Activated T-helper 1 cell treated with anti-CD3 and anti-CD28 coated beads, Interleukin-2, amount 50 U/mL, for 16 hours (primary cell): ENCODE data around the gene ADAMTS10.
"Not testable (repeated sequence)": the region's sequence is repeated elsewhere in the genome, so short reads cannot be mapped to it uniquely, and the experiment has no call there.

Experiments
- DNase-seq, 2 donors: peaks; one replicate each; pipeline ENCODE4 v3.0.0-alpha.2; 2020; ENCODE audit warnings: low read depth in 1 of 2, low spot score in 1 of 2

The ADAMTS10 gene

DNA sequence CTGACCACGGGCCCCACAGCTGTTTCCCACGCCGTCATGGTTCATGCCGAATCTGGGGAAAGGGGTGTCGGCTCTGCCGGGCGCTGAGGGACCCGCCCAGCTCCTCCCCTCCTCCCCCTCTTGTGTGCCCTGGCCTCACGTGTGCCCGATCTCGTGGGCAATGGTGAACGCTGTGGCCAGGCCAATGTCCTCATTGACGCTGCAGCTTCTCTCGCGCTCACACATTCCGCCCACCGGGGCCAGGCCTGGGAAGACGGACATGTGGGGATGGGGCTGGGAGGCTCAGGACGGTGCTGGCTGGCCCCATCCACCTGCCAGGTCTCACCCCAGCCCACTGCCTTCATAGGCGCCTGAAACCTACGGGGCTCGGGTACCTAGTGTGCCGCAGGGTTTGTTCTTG lies 14.3 kb downstream of the ADAMTS10 start:
- DNase-seq: no peak

GRCh38 chr19:8595651-8596050 lies 14.9 kb downstream of the ADAMTS10 start:
- DNase-seq: no peak

GRCh38 chr19:8593931-8594330 lies 16.6 kb downstream of the ADAMTS10 start:
- DNase-seq: no peak

DNA sequence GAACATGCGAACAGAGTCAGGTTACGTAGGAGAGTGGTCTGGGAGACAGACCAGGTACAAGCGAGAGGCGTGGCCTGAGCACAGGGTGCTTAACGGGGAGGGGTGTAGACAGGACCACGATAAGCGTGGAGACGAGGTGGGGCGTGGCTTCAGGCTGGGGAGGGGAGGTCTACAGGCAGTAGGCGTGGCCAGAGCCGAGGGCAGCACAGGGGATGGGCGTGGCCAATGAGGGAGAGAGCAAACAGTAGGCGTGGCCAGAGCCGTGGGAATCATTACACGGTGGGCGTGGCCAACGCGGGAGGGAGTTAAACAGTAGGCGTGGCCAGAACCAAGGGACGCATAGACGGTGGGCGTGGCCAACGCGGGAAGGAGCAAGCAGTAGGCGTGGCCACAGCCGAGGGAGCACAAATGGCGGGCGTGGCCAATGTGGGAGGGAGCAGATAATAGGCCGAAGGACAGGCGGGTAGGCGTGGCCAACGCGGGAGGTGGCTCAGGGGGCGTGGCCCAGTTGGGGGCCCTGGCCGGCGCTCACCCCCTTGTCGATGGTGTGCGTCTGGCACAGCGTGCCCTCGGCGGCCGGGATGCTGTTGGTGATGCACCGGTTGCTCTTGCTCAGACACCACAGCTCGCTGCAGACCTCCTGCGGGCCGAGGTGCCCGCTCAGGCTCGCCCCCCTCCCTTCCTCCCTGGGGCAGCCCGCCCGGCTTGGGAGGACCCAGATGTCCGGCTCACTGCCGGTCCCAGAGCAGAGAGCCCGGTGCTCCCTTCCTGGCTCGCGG lies 18.1 kb downstream of the ADAMTS10 start:
- peak; percentile 84 to 91 for DNase-seq

DNA sequence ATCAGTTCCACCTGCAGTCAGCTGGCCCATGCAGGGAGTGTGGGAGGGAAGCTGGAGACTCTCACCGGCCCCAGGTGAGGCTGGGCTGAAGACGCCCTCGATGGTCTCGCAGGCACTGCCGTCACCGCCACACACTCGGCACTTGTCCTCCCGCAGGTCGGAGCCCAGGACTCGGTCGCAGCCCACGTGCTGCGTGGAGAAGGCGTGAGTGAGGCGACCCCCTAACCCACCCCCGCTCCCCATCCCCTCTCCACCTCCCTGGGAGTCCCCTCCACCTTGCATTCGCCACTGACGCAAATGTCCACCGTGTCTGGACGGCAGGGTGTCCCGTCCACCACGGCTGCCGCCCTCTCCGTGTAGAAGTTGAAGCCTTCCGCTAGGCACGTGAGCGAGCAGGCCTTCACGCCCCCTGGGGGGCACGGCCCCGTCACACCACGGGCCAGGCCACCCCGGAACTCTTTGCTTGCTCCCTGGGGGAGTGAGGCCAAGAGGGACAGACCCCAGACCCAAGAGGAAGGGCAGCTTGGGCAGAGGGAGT lies 21.3 kb downstream of the ADAMTS10 start:
- no peak for DNase-seq

DNA sequence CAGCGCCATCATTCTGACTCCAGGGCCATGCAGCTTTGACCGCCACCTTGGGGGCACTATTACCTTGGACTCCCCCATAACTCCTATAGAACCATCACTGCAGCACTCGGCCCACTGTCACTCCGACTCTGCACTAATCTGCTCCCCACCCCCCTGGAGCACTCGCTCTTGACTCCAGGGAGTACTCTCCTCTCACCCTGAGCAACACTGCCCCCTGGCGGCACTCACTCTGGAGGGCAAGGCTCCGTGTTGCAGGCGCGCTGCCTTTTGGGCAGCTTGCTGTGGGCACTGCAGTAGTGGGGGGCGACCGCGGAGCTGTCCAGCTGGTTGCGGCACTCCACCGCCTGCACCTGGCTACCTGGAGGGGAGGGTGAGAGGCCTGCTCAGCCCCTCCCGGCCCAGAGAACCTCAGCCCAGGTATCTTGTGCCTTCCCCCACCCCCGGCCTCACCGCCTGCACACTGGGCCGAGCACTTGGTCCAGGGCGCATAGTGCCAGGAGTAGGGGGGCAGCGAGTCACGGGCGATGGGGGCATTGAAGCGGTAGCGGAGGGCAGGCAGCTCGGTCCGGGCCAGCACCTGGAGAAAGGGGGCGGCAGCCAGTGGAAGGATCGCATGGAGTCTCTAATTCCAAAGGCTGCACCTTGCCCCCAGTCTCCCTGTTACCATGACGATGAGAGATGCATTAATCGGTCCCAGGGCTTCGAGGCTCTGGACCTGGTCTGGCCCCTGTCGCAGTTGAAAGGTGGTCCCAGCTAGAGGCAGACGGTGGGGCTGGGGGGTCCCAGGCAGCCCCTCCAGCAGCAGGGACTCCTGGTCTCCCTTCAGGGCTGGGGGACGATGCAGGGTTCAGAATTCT lies 24.4 kb downstream of the ADAMTS10 start:
- DNase-seq: peak; percentile 34 to 54

DNA sequence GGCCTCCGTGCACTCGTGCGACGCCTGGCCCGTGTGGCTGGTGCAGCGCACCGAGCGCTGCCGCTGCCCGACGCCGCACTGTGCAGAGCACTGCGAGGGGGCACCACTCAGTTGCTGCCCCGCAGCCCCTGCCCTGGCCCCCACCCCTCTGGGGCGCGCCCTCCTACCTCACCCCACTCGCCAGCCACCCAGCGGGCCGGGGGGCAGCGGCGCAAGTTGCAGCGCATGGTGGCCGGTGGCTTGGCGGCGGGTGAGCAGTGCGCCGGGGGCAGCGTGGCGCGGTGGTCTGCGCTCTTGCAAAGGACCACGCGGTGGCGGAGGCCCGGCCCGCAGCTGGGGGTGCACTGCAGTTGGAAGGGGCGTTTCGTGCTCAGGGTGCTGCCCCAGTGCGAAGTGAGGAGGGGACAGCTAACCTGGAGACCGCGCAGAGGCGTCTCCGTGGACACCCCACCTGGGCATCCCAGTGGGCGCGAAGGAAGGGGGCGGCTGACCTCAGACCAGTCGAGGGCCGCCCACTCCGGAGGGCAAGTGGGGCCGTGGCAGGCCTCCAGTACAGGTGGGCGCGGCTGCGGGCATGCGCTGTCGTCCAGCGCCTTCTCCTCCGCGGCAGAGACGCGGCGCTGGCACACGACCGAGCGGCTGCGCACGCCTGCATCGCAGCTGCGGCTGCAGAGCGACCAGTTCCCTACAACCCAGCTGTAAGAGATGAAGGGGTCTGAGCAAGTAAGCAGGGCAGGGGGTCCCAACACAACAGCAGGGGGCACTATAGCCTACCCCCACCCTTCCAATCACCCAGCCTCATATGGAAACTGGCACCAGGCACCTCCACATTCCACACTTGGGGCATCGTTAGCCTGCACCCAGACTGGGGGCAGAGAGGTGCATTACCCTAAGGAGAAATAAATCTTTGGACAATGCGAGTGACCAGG lies 25.3 kb downstream of the ADAMTS10 start:
- no peak for DNase-seq

DNA sequence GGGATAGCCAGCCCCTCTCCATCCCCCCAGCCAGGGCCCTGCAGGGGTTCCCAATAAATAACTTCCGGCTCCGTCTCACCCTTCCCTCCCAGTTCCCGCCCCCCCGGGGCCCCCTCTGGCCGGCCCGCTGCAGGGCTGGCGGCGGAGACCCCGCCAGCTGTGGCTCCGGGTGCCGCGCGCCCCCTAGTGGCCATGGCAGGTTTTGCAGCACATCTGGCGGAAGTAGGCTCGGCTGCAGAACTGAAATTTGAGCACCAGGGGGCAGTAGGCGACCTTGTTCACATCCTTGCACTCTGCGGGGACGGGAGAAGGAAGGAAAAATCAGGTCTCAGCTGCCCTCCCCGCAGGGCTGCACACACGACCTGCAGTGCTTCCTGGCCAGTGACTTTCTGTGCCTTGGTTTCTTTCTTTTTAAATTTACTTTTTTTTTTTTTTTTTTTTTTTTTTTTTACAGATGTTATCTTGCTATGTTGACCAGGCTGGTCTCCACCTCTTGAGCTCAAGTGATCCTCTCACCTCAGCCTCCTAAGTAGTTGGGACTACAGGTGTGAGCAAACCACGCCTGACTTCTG lies 29.7 kb downstream of the ADAMTS10 start:
- peak; percentile 78 to 79 for DNase-seq

DNA sequence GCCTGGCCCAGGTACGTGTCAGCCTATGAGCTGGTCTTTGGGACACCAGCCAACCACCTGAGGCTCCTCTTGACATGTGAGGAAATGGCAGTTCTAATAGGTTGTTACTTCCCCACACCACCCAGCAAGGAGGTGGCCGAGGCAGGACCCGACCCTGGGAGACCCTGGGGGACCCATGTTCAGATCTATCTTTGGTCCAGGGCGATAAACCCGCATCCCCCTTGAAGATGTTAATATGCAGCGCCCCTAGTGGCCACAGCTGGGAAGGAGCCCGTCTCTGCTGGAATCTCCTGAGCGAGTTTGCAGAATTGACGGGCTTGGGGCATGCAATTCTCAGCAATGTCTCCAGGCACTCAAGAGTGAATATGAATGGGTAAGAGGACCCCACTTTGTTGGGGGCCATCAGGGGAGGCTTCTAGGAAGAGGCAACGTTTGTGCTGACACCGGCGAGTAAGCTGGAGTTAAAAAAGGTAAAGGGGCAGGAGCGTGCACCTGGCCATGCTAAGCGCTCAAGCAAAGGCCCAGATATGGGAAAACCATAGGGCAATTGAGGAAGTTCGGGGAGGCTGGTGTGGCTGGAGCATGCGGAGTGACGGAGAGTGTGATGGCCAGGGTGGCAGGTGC lies 31.8 kb downstream of the ADAMTS10 start:
- DNase-seq: peak; percentile 68 to 80

GRCh38 chr19:8577741-8578140 lies 32.8 kb downstream of the ADAMTS10 start:
- DNase-seq: no peak

- DNase-seq: no peak
These were observed 33.3 kb downstream of the ADAMTS10 start, which contains the start of gene MYO1F for GRCh38 chr19:8577247-8577646. Gene MYO1F (minus strand): TSS chr19:8577442. CDS start chr19:8577309, 133 bp downstream.

DNA sequence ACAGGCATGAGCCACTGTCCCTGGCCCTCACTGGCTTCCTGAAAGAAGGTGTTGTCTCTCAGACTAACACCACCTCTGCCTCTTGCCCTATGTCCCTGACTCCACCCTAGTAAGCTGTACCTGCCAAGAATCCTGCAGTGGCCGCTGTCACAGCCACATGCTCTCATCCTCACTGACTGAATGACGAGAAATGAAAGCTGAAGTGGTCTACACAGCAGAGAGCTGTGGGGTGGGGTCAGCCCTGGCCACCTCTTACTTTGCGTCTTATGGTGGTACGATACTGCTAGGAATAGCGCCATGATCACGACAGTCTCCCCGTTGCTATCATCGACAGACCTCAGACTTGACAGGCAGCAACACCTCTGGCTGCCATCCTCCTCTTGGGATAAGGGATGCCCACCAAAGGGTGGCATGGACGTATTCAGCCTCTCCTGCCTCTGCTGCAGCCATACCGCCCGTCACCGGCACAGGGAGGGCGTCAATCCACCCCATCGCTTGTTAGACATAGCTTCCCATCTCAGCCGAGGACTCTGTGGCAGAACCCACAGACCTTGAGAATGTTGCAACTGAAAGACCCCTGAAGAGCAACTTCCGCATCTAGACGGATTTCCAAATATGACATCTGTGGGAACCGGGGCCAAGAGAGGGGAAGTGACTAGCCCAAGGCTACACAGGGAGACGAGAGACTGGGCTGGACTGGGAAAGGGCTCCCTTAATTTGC lies 34.1 kb downstream of the ADAMTS10 start:
- DNase-seq: no peak

- DNase-seq: peak in 1 of 2 donors; percentile 31
These were observed 35.0 kb downstream of the ADAMTS10 start for GRCh38 chr19:8575467-8575997.

- not testable (repeated sequence) for DNase-seq
These were observed 35.9 kb downstream of the ADAMTS10 start for GRCh38 chr19:8574619-8574922.

DNA sequence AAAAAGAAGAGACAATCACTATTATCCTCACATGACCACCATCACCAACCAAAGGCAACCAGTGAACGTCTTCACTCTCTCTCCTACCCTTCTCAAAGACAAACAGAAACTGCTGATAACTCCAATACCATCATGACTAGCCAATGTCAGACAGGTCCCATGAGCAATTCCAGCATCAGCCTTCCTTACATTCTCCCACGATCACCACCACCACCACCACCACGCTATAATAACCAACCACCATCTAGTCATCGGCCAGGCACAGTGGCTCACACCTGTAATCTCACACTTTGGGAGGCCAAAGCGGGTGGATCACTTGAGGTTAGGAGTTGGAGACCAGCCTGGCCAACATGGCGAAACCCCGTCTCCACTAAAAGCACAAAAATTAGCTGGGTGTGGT lies 37.2 kb downstream of the ADAMTS10 start:
- no peak for DNase-seq

DNA sequence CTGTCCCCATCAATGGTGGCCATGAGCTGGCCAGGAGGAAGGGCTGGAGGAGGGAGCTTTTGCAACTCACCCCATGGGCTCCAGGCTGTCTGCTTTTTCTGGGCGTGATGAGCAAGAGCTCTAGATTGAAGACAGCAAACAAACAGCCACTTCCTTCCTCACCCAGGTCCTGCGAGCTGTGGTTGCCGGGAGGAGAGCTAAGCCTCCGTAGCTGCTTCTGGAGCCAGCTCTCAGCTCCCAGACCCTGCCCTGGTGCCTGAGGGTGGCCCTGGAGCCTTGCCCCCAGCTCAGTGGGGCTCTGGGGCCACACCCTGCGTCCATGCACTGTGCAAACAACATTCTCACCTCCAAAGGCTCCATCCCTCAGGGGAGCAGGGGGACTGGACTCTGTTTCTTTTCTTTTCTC lies 39.5 kb downstream of the ADAMTS10 start:
- DNase-seq: peak in 1 of 2 donors; percentile 53

- DNase-seq: peak; percentile 38 to 49
These were observed 41.3 kb downstream of the ADAMTS10 start for GRCh38 chr19:8569066-8569771.

- DNase-seq: no peak
These were observed 42.9 kb downstream of the ADAMTS10 start for GRCh38 chr19:8567522-8568172.
